Activated CD4-positive, CD25-positive, alpha-beta regulatory T cell (primary cell): ENCODE results near the gene MLF2.

Source experiments
- DNase-seq, 4 experiments: peaks; one replicate each; lab custom pipeline; 2025; lab: John Stamatoyannopoulos, UW

Gene MLF2

GRCh38 chr12:6752921-6753771 lies at the start of gene MLF2:
Gene MLF2 (minus strand): TSS chr12:6753141. CDS start chr12:6752334, 807 bp downstream.
- DNase-seq = peak; percentile 90 to 94 (median 92)

GRCh38 chr12:6799147-6799546 lies 46.2 kb upstream of the MLF2 start:
- DNase-seq = no peak

- no peak for DNase-seq
These were observed 43.6 kb upstream of the MLF2 start for GRCh38 chr12:6796576-6796975.

- no peak for DNase-seq
These were observed 42.1 kb upstream of the MLF2 start for GRCh38 chr12:6795088-6795487.

GRCh38 chr12:6792522-6793201 lies 39.7 kb upstream of the MLF2 start:
- no peak for DNase-seq

GRCh38 chr12:6791931-6792520 lies 39.1 kb upstream of the MLF2 start:
- DNase-seq = no peak

- DNase-seq = no peak
These were observed 37.7 kb upstream of the MLF2 start for GRCh38 chr12:6790496-6791150.

- DNase-seq = peak in 3 of 4 experiments; percentile 30 to 56 (median 53)
These were observed 36.3 kb upstream of the MLF2 start, which contains the start of gene CD4 for GRCh38 chr12:6788972-6789924. Gene CD4 (plus strand): TSS chr12:6789528. CDS start chr12:6800139, 10,611 bp downstream.

GRCh38 chr12:6787309-6787708 lies 34.4 kb upstream of the MLF2 start:
- no peak for DNase-seq

- no peak for DNase-seq
These were observed 33.6 kb upstream of the MLF2 start for GRCh38 chr12:6786416-6787094.

GRCh38 chr12:6784761-6785160 lies 31.8 kb upstream of the MLF2 start:
- DNase-seq = no peak

GRCh38 chr12:6784296-6784695 lies 31.4 kb upstream of the MLF2 start:
- no peak for DNase-seq

GRCh38 chr12:6783828-6784227 lies 30.9 kb upstream of the MLF2 start:
- DNase-seq = no peak

- DNase-seq = no peak
These were observed 30.1 kb upstream of the MLF2 start for GRCh38 chr12:6782850-6783566.

- DNase-seq = no peak
These were observed 29.2 kb upstream of the MLF2 start for GRCh38 chr12:6782119-6782518.

- no peak for DNase-seq
These were observed 27.6 kb upstream of the MLF2 start for GRCh38 chr12:6780573-6780972.

GRCh38 chr12:6779708-6780432 lies 26.9 kb upstream of the MLF2 start:
- DNase-seq = no peak

GRCh38 chr12:6778574-6779550 lies 25.9 kb upstream of the MLF2 start:
- peak; percentile 71 to 80 (median 76) for DNase-seq
